ENCODE results near the gene TENM4.

Gene TENM4

GRCh38 chr11:79406376-79406775, 34.5 kb downstream of the TENM4 start:
- no peaks in the 10 kb centered on the region for H3K79me2 ChIP-seq (ENCODE audit: insufficient read depth, low read length)
- no peaks in the 10 kb centered on the region for H3K36me3 ChIP-seq (ENCODE audit: insufficient read depth, low read length)
- H3K4me2 ChIP-seq (ENCODE audit: insufficient read depth, low read length) = no peak overlapping the region
- no peaks in the 10 kb centered on the region for H4K20me1 ChIP-seq (ENCODE audit: insufficient read depth, low read length)
- no peaks in the 10 kb centered on the region for H3K27me3 ChIP-seq (ENCODE audit: insufficient read depth, low read length, poor library complexity)
- H2AFZ ChIP-seq (ENCODE audit: low read depth, low read length) = no peak overlapping the region
- no peaks in the 10 kb centered on the region for H3K9me3 ChIP-seq (ENCODE audit: insufficient read depth, low read length, severe bottlenecking)
- ATAC-seq (ENCODE audit: insufficient read depth, low read depth) (no peak), DNase-seq (no peak)
- TF ChIP-seq CTCF (IDR thresholded peaks at IDR 0.05; ENCODE audit: borderline replicate concordance, extremely low read depth, low read length, poor library complexity, severe bottlenecking) (no peak), EZH2 (IDR thresholded peaks at IDR 0.05; ENCODE audit: borderline replicate concordance, low read depth, low read length, severe bottlenecking) (no peak)
- H3K4me3 ChIP-seq (ENCODE audit: low read depth in 1 of 2, low read length in 2 of 2) = no peak overlapping the region
- no peak overlapping the region for H3K27ac ChIP-seq (ENCODE audit: low read length)
- no peak overlapping the region for H3K9ac ChIP-seq (ENCODE audit: low read depth, low read length)
- no peaks in the 10 kb centered on the region for H3K4me1 ChIP-seq (ENCODE audit: insufficient read depth, low read length)

GRCh38 chr11:79404806-79405205, 36.0 kb downstream of the TENM4 start:
- Histone ChIP-seq H3K4me1 (ENCODE audit: insufficient read depth, low read length) (no peaks in the 10 kb centered on the region), H3K79me2 (ENCODE audit: insufficient read depth, low read length) (no peaks in the 10 kb centered on the region), H3K36me3 (ENCODE audit: insufficient read depth, low read length) (no peaks in the 10 kb centered on the region), H3K9me3 (ENCODE audit: insufficient read depth, low read length, severe bottlenecking) (no peaks in the 10 kb centered on the region), H2AFZ (ENCODE audit: low read depth, low read length) (no peak overlapping the region), H3K9ac (ENCODE audit: low read depth, low read length) (no peak overlapping the region), H4K20me1 (ENCODE audit: insufficient read depth, low read length) (no peaks in the 10 kb centered on the region), H3K4me2 (ENCODE audit: insufficient read depth, low read length) (no peak overlapping the region), H3K27ac (ENCODE audit: low read length) (no peak overlapping the region), H3K4me3 (ENCODE audit: low read depth in 1 of 2, low read length in 2 of 2) (no peak overlapping the region), H3K27me3 (ENCODE audit: insufficient read depth, low read length, poor library complexity) (no peaks in the 10 kb centered on the region)
- ATAC-seq (ENCODE audit: insufficient read depth, low read depth) = no peak
- TF ChIP-seq CTCF (IDR thresholded peaks at IDR 0.05; ENCODE audit: borderline replicate concordance, extremely low read depth, low read length, poor library complexity, severe bottlenecking) = no peak
- TF ChIP-seq EZH2 (IDR thresholded peaks at IDR 0.05; ENCODE audit: borderline replicate concordance, low read depth, low read length, severe bottlenecking) = no peak
- no peak for DNase-seq

- Histone ChIP-seq H3K4me2 (ENCODE audit: insufficient read depth, low read length) (no peak overlapping the region), H3K27me3 (ENCODE audit: insufficient read depth, low read length, poor library complexity) (no peaks in the 10 kb centered on the region), H3K4me1 (ENCODE audit: insufficient read depth, low read length) (no peaks in the 10 kb centered on the region), H3K36me3 (ENCODE audit: insufficient read depth, low read length) (no peaks in the 10 kb centered on the region), H2AFZ (ENCODE audit: low read depth, low read length) (no peak overlapping the region), H3K9me3 (ENCODE audit: insufficient read depth, low read length, severe bottlenecking) (no peaks in the 10 kb centered on the region), H3K79me2 (ENCODE audit: insufficient read depth, low read length) (no peaks in the 10 kb centered on the region), H4K20me1 (ENCODE audit: insufficient read depth, low read length) (no peaks in the 10 kb centered on the region), H3K27ac (ENCODE audit: low read length) (no peak overlapping the region), H3K4me3 (ENCODE audit: low read depth in 1 of 2, low read length in 2 of 2) (no peak overlapping the region), H3K9ac (ENCODE audit: low read depth, low read length) (no peak overlapping the region)
- TF ChIP-seq CTCF (IDR thresholded peaks at IDR 0.05; ENCODE audit: borderline replicate concordance, extremely low read depth, low read length, poor library complexity, severe bottlenecking) (no peak), EZH2 (IDR thresholded peaks at IDR 0.05; ENCODE audit: borderline replicate concordance, low read depth, low read length, severe bottlenecking) (no peak)
- DNase-seq (no peak), ATAC-seq (ENCODE audit: insufficient read depth, low read depth) (no peak)
These were observed 36.5 kb downstream of the TENM4 start for GRCh38 chr11:79404325-79404724.

GRCh38 chr11:79403839-79404238, 37.0 kb downstream of the TENM4 start:
- Histone ChIP-seq H3K4me2 (ENCODE audit: insufficient read depth, low read length) (no peak overlapping the region), H3K27ac (ENCODE audit: low read length) (no peak overlapping the region), H3K79me2 (ENCODE audit: insufficient read depth, low read length) (no peaks in the 10 kb centered on the region), H3K36me3 (ENCODE audit: insufficient read depth, low read length) (no peaks in the 10 kb centered on the region), H3K4me1 (ENCODE audit: insufficient read depth, low read length) (no peaks in the 10 kb centered on the region), H4K20me1 (ENCODE audit: insufficient read depth, low read length) (no peaks in the 10 kb centered on the region), H3K9me3 (ENCODE audit: insufficient read depth, low read length, severe bottlenecking) (no peaks in the 10 kb centered on the region), H3K9ac (ENCODE audit: low read depth, low read length) (no peak overlapping the region), H3K4me3 (ENCODE audit: low read depth in 1 of 2, low read length in 2 of 2) (no peak overlapping the region), H2AFZ (ENCODE audit: low read depth, low read length) (no peak overlapping the region), H3K27me3 (ENCODE audit: insufficient read depth, low read length, poor library complexity) (no peaks in the 10 kb centered on the region)
- ATAC-seq (ENCODE audit: insufficient read depth, low read depth) (no peak), DNase-seq (no peak)
- TF ChIP-seq EZH2 (IDR thresholded peaks at IDR 0.05; ENCODE audit: borderline replicate concordance, low read depth, low read length, severe bottlenecking) = no peak
- no peak for TF ChIP-seq CTCF (IDR thresholded peaks at IDR 0.05; ENCODE audit: borderline replicate concordance, extremely low read depth, low read length, poor library complexity, severe bottlenecking)

Measured in DND-41 (cell line).